Loucy (cell line): ENCODE measurements around the gene NMT1.

Source experiments
- H2AFZ ChIP-seq: fragments of 200-600 bp; sonication (generic); 2 replicates; pipeline ENCODE4 v1.6.0; 2016; ENCODE audit warnings: antibody characterized with exemption, mild to moderate bottlenecking, low read length, moderate library complexity
- H3F3A ChIP-seq: fragments of 200-600 bp; 2 replicates; pipeline ENCODE4 v1.6.0; 2016; ENCODE audit warnings: antibody characterized with exemption, low read depth, mild to moderate bottlenecking
- H3K27me3 ChIP-seq: fragments of 200-600 bp; sonication (generic); 2 replicates; pipeline ENCODE4 v1.6.1; 2014; ENCODE audit warnings: low read length, mild to moderate bottlenecking; ENCODE audit not compliant: insufficient read depth, poor library complexity, severe bottlenecking
- H3K36me3 ChIP-seq: fragments of 200-600 bp; sonication (generic); 2 replicates; pipeline ENCODE4 v1.6.1; 2016; ENCODE audit warnings: low read length; ENCODE audit not compliant: insufficient read depth
- H3K4me1 ChIP-seq: fragments of 200-600 bp; sonication (generic); 2 replicates; pipeline ENCODE4 v1.5.1; 2014; ENCODE audit warnings: low read length, mild to moderate bottlenecking; ENCODE audit not compliant: insufficient read depth, poor library complexity, severe bottlenecking
- H3K4me2 ChIP-seq: fragments of 200-600 bp; sonication (generic); 2 replicates; pipeline ENCODE4 v1.6.0; 2014; ENCODE audit warnings: antibody characterized with exemption, low read length, low read depth, mild to moderate bottlenecking; ENCODE audit not compliant: poor library complexity, severe bottlenecking
- H3K4me3 ChIP-seq: fragments of 200-600 bp; sonication (generic); 2 replicates; pipeline ENCODE4 v1.5.1; 2014; ENCODE audit warnings: low read length, mild to moderate bottlenecking, mixed read lengths; ENCODE audit not compliant: poor library complexity, severe bottlenecking
- H3K79me2 ChIP-seq: fragments of 200-600 bp; sonication (generic); 2 replicates; pipeline ENCODE4 v1.6.1; 2014; ENCODE audit warnings: low read length; ENCODE audit not compliant: insufficient read depth
- H3K9ac ChIP-seq: fragments of 200-600 bp; sonication (generic); 2 replicates; pipeline ENCODE4 v1.6.0; 2014; ENCODE audit warnings: mild to moderate bottlenecking, low read depth, low read length, moderate library complexity; ENCODE audit not compliant: poor library complexity, severe bottlenecking
- H3K9me2 ChIP-seq: fragments of 200-600 bp; sonication (generic); replicated peaks from 2 replicates; pipeline ENCODE4 v1.6.1; 2016; ENCODE audit warnings: low read depth, low read length, mixed read lengths
- H3K9me3 ChIP-seq: fragments of 200-600 bp; sonication (generic); 2 replicates; pipeline ENCODE4 v1.6.1; 2014; ENCODE audit warnings: mild to moderate bottlenecking, antibody characterized with exemption, low read length, low read depth; ENCODE audit not compliant: insufficient read depth
- H4K20me1 ChIP-seq: fragments of 200-600 bp; sonication (generic); 2 replicates; pipeline ENCODE4 v1.6.0; 2014; ENCODE audit warnings: antibody characterized with exemption, low read length, mild to moderate bottlenecking; ENCODE audit not compliant: insufficient read depth, poor library complexity, severe bottlenecking
- EZH2phosphoT487 ChIP-seq: fragments of 200-600 bp; IDR thresholded peaks from 2 replicates; pipeline ENCODE4 v1.6.1; 2018; ENCODE audit warnings: antibody characterized with exemption, mild to moderate bottlenecking, moderate library complexity, borderline replicate concordance
- TF ChIP-seq, protein P1 (sequence below): fragments of 200-600 bp; sonication (generic); conservative IDR thresholded peaks from 2 replicates; pipeline ENCODE4 v1.5.1; 2014; ENCODE audit warnings: mild to moderate bottlenecking, antibody characterized with exemption, low read length

NMT1 gene

GRCh38 chr17:45029758-45030423 is 31.2 kb upstream of the NMT1 start:
- H4K20me1 ChIP-seq: no peaks in the 10 kb centered on the region
- no peaks in the 10 kb centered on the region for H3F3A ChIP-seq
- no peaks in the 10 kb centered on the region for H3K27me3 ChIP-seq
- H3K9me3 ChIP-seq: no peaks in the 10 kb centered on the region
- H3K4me1 ChIP-seq: peaks cover 3% of the 10 kb centered on the region
- H3K4me2 ChIP-seq: no peak overlapping the region
- peaks cover 6% of the 10 kb centered on the region; the same call in 1 of the 2 replicates for H3K36me3 ChIP-seq
- H3K9ac ChIP-seq: no peak overlapping the region
- H2AFZ ChIP-seq: no peak overlapping the region
- H3K79me2 ChIP-seq: no peaks in the 10 kb centered on the region
- TF ChIP-seq, protein P1, sequence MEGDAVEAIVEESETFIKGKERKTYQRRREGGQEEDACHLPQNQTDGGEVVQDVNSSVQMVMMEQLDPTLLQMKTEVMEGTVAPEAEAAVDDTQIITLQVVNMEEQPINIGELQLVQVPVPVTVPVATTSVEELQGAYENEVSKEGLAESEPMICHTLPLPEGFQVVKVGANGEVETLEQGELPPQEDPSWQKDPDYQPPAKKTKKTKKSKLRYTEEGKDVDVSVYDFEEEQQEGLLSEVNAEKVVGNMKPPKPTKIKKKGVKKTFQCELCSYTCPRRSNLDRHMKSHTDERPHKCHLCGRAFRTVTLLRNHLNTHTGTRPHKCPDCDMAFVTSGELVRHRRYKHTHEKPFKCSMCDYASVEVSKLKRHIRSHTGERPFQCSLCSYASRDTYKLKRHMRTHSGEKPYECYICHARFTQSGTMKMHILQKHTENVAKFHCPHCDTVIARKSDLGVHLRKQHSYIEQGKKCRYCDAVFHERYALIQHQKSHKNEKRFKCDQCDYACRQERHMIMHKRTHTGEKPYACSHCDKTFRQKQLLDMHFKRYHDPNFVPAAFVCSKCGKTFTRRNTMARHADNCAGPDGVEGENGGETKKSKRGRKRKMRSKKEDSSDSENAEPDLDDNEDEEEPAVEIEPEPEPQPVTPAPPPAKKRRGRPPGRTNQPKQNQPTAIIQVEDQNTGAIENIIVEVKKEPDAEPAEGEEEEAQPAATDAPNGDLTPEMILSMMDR: no peak
- TF ChIP-seq EZH2phosphoT487: no peak
- no peak overlapping the region for H3K4me3 ChIP-seq
- H3K9me2 ChIP-seq: no peaks in the 10 kb centered on the region

DNA sequence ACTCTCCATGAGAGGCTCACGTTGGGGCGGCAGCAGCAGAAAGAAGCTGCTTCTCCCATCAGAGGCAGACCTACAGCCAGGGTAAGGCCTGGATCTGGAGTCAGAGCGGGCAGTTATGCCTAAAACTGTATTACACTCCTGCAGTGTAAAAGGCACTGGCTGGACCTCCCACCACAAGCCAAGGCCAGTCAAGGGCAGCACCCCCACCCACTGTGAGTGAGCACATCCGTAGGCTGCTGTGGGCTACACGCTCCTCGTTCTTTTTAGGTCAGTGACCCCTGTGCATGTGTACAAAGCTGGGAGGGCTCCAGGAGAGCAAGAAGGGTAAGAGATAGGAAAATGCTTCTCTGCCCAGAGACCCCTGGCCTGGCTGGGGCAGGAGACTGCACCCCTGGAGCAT is 30.4 kb upstream of the NMT1 start:
- TF ChIP-seq, protein P1: no peak
- no peak for TF ChIP-seq EZH2phosphoT487
- no peak overlapping the region for H3K4me2 ChIP-seq
- H3K4me3 ChIP-seq: no peak overlapping the region
- peaks cover 3% of the 10 kb centered on the region for H3K4me1 ChIP-seq
- H3K9ac ChIP-seq: no peak overlapping the region
- no peaks in the 10 kb centered on the region for H3K9me3 ChIP-seq
- no peaks in the 10 kb centered on the region for H3K27me3 ChIP-seq
- H3K36me3 ChIP-seq: peaks cover 6% of the 10 kb centered on the region; the same call in 1 of the 2 replicates
- no peaks in the 10 kb centered on the region for H3F3A ChIP-seq
- no peaks in the 10 kb centered on the region for H3K79me2 ChIP-seq
- no peaks in the 10 kb centered on the region for H3K9me2 ChIP-seq
- H2AFZ ChIP-seq: no peak overlapping the region
- no peaks in the 10 kb centered on the region for H4K20me1 ChIP-seq

GRCh38 chr17:45031231-45032173 is 29.6 kb upstream of the NMT1 start:
- Histone ChIP-seq H2AFZ (no peak overlapping the region), H3F3A (no peaks in the 10 kb centered on the region), H3K9me3 (no peaks in the 10 kb centered on the region), H3K27me3 (no peaks in the 10 kb centered on the region), H3K36me3 (peaks cover 6% of the 10 kb centered on the region; the same call in 1 of the 2 replicates), H3K79me2 (no peaks in the 10 kb centered on the region), H3K9ac (no peak overlapping the region), H3K4me1 (peaks cover 3% of the 10 kb centered on the region), H3K9me2 (no peaks in the 10 kb centered on the region), H3K4me3 (no peak overlapping the region), H3K4me2 (no peak overlapping the region), H4K20me1 (no peaks in the 10 kb centered on the region)
- TF ChIP-seq, protein P1: no peak
- TF ChIP-seq EZH2phosphoT487: no peak
